Naive thymus-derived CD4-positive, alpha-beta T cell (primary cell): ENCODE results near the gene GNB5. TPM values are rescaled to one million over a fixed set of nuclear protein-coding genes. Genes with fewer than 3 reads are reported as not detected.
"Not testable (repeated sequence)": the region's sequence is repeated elsewhere in the genome, so short reads cannot be mapped to it uniquely, and the experiment has no call there.

ENCODE experiments used
- ATAC-seq: fragments of 150-1000 bp; cut with Tn5 transposase; 2 replicates; pipeline ENCODE4 v1.10.0; 2021; ENCODE audit warnings: mild to moderate bottlenecking, moderate library complexity
- CTCF ChIA-PET: fragments of 350-600 bp; sonication (Branson Sonifier 250); formaldehyde crosslinking; loops from one replicate; lab custom pipeline; 2021; ENCODE audit warnings: antibody characterized with exemption; lab: Charles Lee
- POLR2A ChIA-PET: fragments of 350-600 bp; sonication (Branson Sonifier 250); formaldehyde crosslinking; loops from one replicate; lab custom pipeline; 2021; ENCODE audit warnings: antibody characterized with exemption, inconsistent platforms; lab: Charles Lee
- DNase-seq, 9 donors: peaks; one replicate each; pipeline versions ENCODE4 v3.0.0 to v3.0.0-alpha.2; 2020 to 2022; ENCODE audit warnings: mixed read lengths in 1 of 9
- H3K27ac ChIP-seq: one replicate; pipeline ENCODE4 v1.7.0; 2013; ENCODE audit warnings: mild to moderate bottlenecking, low read depth, low read length, moderate library complexity
- H3K27me3 ChIP-seq, 2 donors: one replicate each; pipeline ENCODE4 v1.7.0; 2013; ENCODE audit warnings: low read length in 2 of 2, mild to moderate bottlenecking in 2 of 2, moderate library complexity in 2 of 2; ENCODE audit not compliant: control insufficient read depth in 2 of 2, insufficient read depth in 2 of 2
- H3K36me3 ChIP-seq, 3 experiments: 1 replicate in 2 of 3; 2 replicates in 1 of 3; pipeline ENCODE4 v1.7.0; 2013; ENCODE audit warnings: low read length in 3 of 3, mild to moderate bottlenecking in 3 of 3, moderate library complexity in 1 of 3; ENCODE audit not compliant: insufficient read depth in 3 of 3, control insufficient read depth in 2 of 3
- H3K4me1 ChIP-seq, 2 donors: one replicate each; pipeline ENCODE4 v1.7.0; 2013; ENCODE audit warnings: low read length in 2 of 2, mild to moderate bottlenecking in 2 of 2, moderate library complexity in 1 of 2; ENCODE audit not compliant: control insufficient read depth in 2 of 2, insufficient read depth in 2 of 2
- H3K4me3 ChIP-seq: 2 replicates; pipeline ENCODE4 v1.7.0; 2013; ENCODE audit warnings: mild to moderate bottlenecking, low read length
- H3K9me3 ChIP-seq, 3 experiments: 1 replicate in 2 of 3; 2 replicates in 1 of 3; pipeline ENCODE4 v1.7.0; 2013; ENCODE audit warnings: low read length in 3 of 3; ENCODE audit not compliant: control insufficient read depth in 2 of 3
- H3K27ac Mint-ChIP-seq, 9 donors: one replicate each; pipeline ENCODE4 v1.8.0; 2020 to 2022; ENCODE audit warnings: mixed read lengths in 9 of 9, mild to moderate bottlenecking in 8 of 9, moderate library complexity in 5 of 9, inconsistent platforms in 2 of 9
- H3K27me3 Mint-ChIP-seq, 5 donors: one replicate each; pipeline ENCODE4 v1.8.0; 2021 to 2022; ENCODE audit warnings: mixed read lengths in 5 of 5, mild to moderate bottlenecking in 1 of 5
- H3K36me3 Mint-ChIP-seq, 5 donors: one replicate each; pipeline ENCODE4 v1.8.0; 2020 to 2022; ENCODE audit warnings: mixed read lengths in 5 of 5, mild to moderate bottlenecking in 3 of 5, inconsistent platforms in 1 of 5
- H3K4me1 Mint-ChIP-seq, 7 donors: one replicate each; pipeline ENCODE4 v1.8.0; 2020 to 2022; ENCODE audit warnings: mixed read lengths in 7 of 7, mild to moderate bottlenecking in 3 of 7, inconsistent platforms in 1 of 7
- H3K4me3 Mint-ChIP-seq, 10 donors: one replicate each; pipeline ENCODE4 v1.8.0; 2020 to 2022; ENCODE audit warnings: mild to moderate bottlenecking in 10 of 10, mixed read lengths in 10 of 10, moderate library complexity in 6 of 10, inconsistent platforms in 2 of 10
- H3K9me3 Mint-ChIP-seq, 11 donors: one replicate each; pipeline ENCODE4 v1.8.0; 2020 to 2022; ENCODE audit warnings: mixed read lengths in 11 of 11, mild to moderate bottlenecking in 4 of 11, inconsistent platforms in 1 of 11, moderate library complexity in 1 of 11
- intact Hi-C, 2 donors: fragments of 100-400 bp; cut with micrococcal nuclease; formaldehyde crosslinking; loops; one replicate each; pipeline ENCODE4 v1.15.1; 2023
- polyA plus RNA-seq, 2 donors: library from polyadenylated mRNA; unstranded; fragments of 300-500 nt; fragmentation: Illumina TruSeq; gene quantifications; one replicate each; pipeline ENCODE4 v1.2.3, GENCODE V29; 2021
- total RNA-seq, 6 experiments: library from RNA in 5 of 6; stranded (reverse) in 5 of 6; gene quantifications; 1 replicate in 5 of 6; 2 replicates in 1 of 6; pipeline ENCODE4 v1.2.3 and lab custom pipeline; 2021 to 2026

The GNB5 gene
- total and polyA plus RNA-seq, 7 experiments from 2014 or later = 35.1 to 80.0 (median 49.0) TPM

- H3K27me3 Mint-ChIP-seq = no peaks in the 10 kb centered on the region
Measured at GRCh38 chr15:52171807-52172206, 19.4 kb downstream of the GNB5 start.

GRCh38 chr15:52171386-52171785, 19.8 kb downstream of the GNB5 start:
- Histone ChIP-seq H3K36me3 (no peaks in the 10 kb centered on the region), H3K4me1 (peaks cover 8 to 15% of the 10 kb centered on the region in 2 donors), H3K27ac (no peak overlapping the region), H3K9me3 (no peaks in the 10 kb centered on the region), H3K27me3 (no peaks in the 10 kb centered on the region), H3K4me3 (no peak overlapping the region)
- ATAC-seq (peak; percentile 73), DNase-seq (peak in 5 of 9 donors; percentile 28 to 41 (median 31))
- ChIA-PET POLR2A (interaction anchor here (0.6 to 2.2 kb wide), 2 partner anchors 8 to 134 kb away, joined by 3 to 15 read pairs; no protein-coding TSS in a partner anchor), CTCF (interaction anchor here (1.1 to 1.5 kb wide), 3 partner anchors 32 to 56 kb away, joined by 3 to 11 read pairs (median 8); no protein-coding TSS in a partner anchor)
- intact Hi-C loops = loop anchor here (1.0 to 10.0 kb wide), 3 partner anchors 9 to 393 kb away; partner anchors contain the start of gene ARPP19 (in 1 of the 2)
- H3K9me3 Mint-ChIP-seq = no peaks in the 10 kb centered on the region
- peaks cover 27 to 71% (median 54%) of the 10 kb centered on the region in 7 donors for H3K4me1 Mint-ChIP-seq
- peaks cover 0 to 16% (median 0%) of the 10 kb centered on the region in 5 donors for H3K36me3 Mint-ChIP-seq
- peak overlapping the region in 8 of 9 donors; percentile 2 to 74 (median 43) for H3K27ac Mint-ChIP-seq
- H3K4me3 Mint-ChIP-seq = peak overlapping the region in 7 of 10 donors; percentile 18 to 71 (median 46)
- peaks cover 0 to 2% (median 0%) of the 10 kb centered on the region in 5 donors for H3K27me3 Mint-ChIP-seq

More at GRCh38 chr15:52171807-52172206, 19.4 kb downstream of the GNB5 start:
- Mint-ChIP-seq H3K4me3 (peak overlapping the region in 2 of 10 donors; percentile 32 to 71), H3K36me3 (peaks cover 0 to 20% (median 0%) of the 10 kb centered on the region in 5 donors), H3K27ac (peak overlapping the region in 3 of 9 donors; percentile 46 to 74 (median 65)), H3K9me3 (no peaks in the 10 kb centered on the region), H3K4me1 (peaks cover 28 to 71% (median 54%) of the 10 kb centered on the region in 7 donors)
- ChIA-PET POLR2A (interaction anchor here (2.2 kb wide), 1 partner anchor 8 kb away, joined by 15 read pairs; no protein-coding TSS in a partner anchor), CTCF (interaction anchor here (1.1 to 1.5 kb wide), 3 partner anchors 33 to 56 kb away, joined by 3 to 11 read pairs (median 8); no protein-coding TSS in a partner anchor)
- H3K36me3 ChIP-seq = no peaks in the 10 kb centered on the region
- H3K27ac ChIP-seq = no peak overlapping the region
- intact Hi-C loops = loop anchor here (1.0 to 10.0 kb wide), 3 partner anchors 8 to 393 kb away; partner anchors contain the start of gene ARPP19 (in 1 of the 2)
- H3K4me3 ChIP-seq = no peak overlapping the region
- H3K4me1 ChIP-seq = peaks cover 8 to 15% of the 10 kb centered on the region in 2 donors
- no peaks in the 10 kb centered on the region for H3K27me3 ChIP-seq
- DNase-seq (no peak), ATAC-seq (no peak)
- H3K9me3 ChIP-seq = no peaks in the 10 kb centered on the region

- H3K27ac ChIP-seq, H3K27me3 ChIP-seq, ATAC-seq, H3K9me3 Mint-ChIP-seq, H3K27me3 Mint-ChIP-seq, H3K36me3 ChIP-seq, H3K9me3 ChIP-seq, DNase-seq, H3K4me3 ChIP-seq: not testable (repeated sequence)
- H3K4me1 ChIP-seq = peaks cover 8 to 15% of the 10 kb centered on the region in 2 donors
- H3K27ac Mint-ChIP-seq = peak overlapping the region in 3 of 9 donors; percentile 29 to 69 (median 51)
- peaks cover 35 to 78% (median 65%) of the 10 kb centered on the region in 7 donors for H3K4me1 Mint-ChIP-seq
- ChIA-PET CTCF (interaction anchor here (0.6 to 1.5 kb wide), 3 partner anchors 9 to 58 kb away, joined by 3 to 11 read pairs (median 3); no protein-coding TSS in a partner anchor), POLR2A (interaction anchor here (0.6 to 2.2 kb wide), 2 partner anchors 10 to 26 kb away, joined by 3 to 15 read pairs; no protein-coding TSS in a partner anchor)
- H3K4me3 Mint-ChIP-seq = peak overlapping the region in 7 of 10 donors; percentile 21 to 71 (median 40)
- intact Hi-C loops = loop anchor here (2.0 to 10.0 kb wide), 2 partner anchors 39 to 395 kb away; partner anchors contain the start of gene ARPP19 (in 1 of the 2)
- H3K36me3 Mint-ChIP-seq = peaks cover 0 to 16% (median 0%) of the 10 kb centered on the region in 5 donors
Measured at GRCh38 chr15:52170199-52170598, 21.0 kb downstream of the GNB5 start.

- Mint-ChIP-seq H3K27ac (peak overlapping the region in 4 of 9 donors; percentile 33 to 62 (median 51)), H3K36me3 (peaks cover 0 to 29% (median 10%) of the 10 kb centered on the region in 5 donors), H3K4me1 (peaks cover 26 to 56% (median 52%) of the 10 kb centered on the region in 7 donors)
- H3K4me3 ChIP-seq, H3K4me3 Mint-ChIP-seq, H3K27me3 ChIP-seq, H3K9me3 ChIP-seq, H3K27me3 Mint-ChIP-seq, H3K4me1 ChIP-seq, intact Hi-C loops, DNase-seq, ATAC-seq, H3K9me3 Mint-ChIP-seq, H3K27ac ChIP-seq: not testable (repeated sequence)
- H3K36me3 ChIP-seq = peaks cover 0 to 31% (median 9%) of the 10 kb centered on the region in 3 experiments
- ChIA-PET CTCF (interaction anchor here (1.2 to 4.2 kb wide), 4 partner anchors 11 to 62 kb away, joined by 3 to 16 read pairs (median 6); no protein-coding TSS in a partner anchor), POLR2A (interaction anchor here (1.5 to 1.9 kb wide), 2 partner anchors 11 to 13 kb away, joined by 5 to 6 read pairs; no protein-coding TSS in a partner anchor)
Measured at GRCh38 chr15:52165494-52166131, 25.6 kb downstream of the GNB5 start.

GRCh38 chr15:52164631-52165265, 26.4 kb downstream of the GNB5 start:
- Mint-ChIP-seq H3K36me3 (peaks cover 0 to 28% (median 13%) of the 10 kb centered on the region in 5 donors), H3K27ac (peak overlapping the region in 7 of 9 donors; percentile 7 to 53 (median 33)), H3K4me3 (peak overlapping the region in 2 of 10 donors; percentile 3 to 6), H3K4me1 (peaks cover 21 to 49% (median 44%) of the 10 kb centered on the region in 7 donors), H3K9me3 (no peaks in the 10 kb centered on the region), H3K27me3 (peaks cover 0 to 2% (median 0%) of the 10 kb centered on the region in 5 donors)
- Histone ChIP-seq H3K4me1 (peaks cover 0 to 5% of the 10 kb centered on the region in 2 donors), H3K36me3 (peaks cover 0 to 34% (median 9%) of the 10 kb centered on the region in 3 experiments), H3K4me3 (no peak overlapping the region), H3K27me3 (no peaks in the 10 kb centered on the region), H3K27ac (no peak overlapping the region), H3K9me3 (no peaks in the 10 kb centered on the region)
- ATAC-seq (no peak), DNase-seq (peak in 2 of 9 donors; percentile 25 to 26)
- ChIA-PET POLR2A (interaction anchor here (0.6 to 1.9 kb wide), 3 partner anchors 12 to 214 kb away, joined by 4 to 7 read pairs (median 6); no protein-coding TSS in a partner anchor), CTCF (interaction anchor here (0.6 to 4.2 kb wide), 5 partner anchors 12 to 145 kb away, joined by 5 to 16 read pairs (median 6); no protein-coding TSS in a partner anchor)
- intact Hi-C loops = no loop called here
